Panc1 (cell line): ENCODE data around the gene WSCD2. TPM values are rescaled to one million over a fixed set of nuclear protein-coding genes. Genes with fewer than 3 reads are reported as not detected.

ENCODE experiments used
- ATAC-seq: fragments of 200-7000 bp; cut with Tn5 transposase; 2 replicates; pipeline ENCODE4 v1.9.1; 2020; ENCODE audit warnings: mild to moderate bottlenecking, moderate library complexity
- BruUV-seq: library from RNA; stranded (reverse); fragments of 400-500 nt; replicated peaks from 2 replicates; lab custom pipeline; 2021; lab: Mats Ljungman, UMichigan
- CTCF ChIA-PET: fragments of 300-600 bp; sonication (Branson Sonifier 250); formaldehyde crosslinking; loops from one replicate; lab custom pipeline; 2022; ENCODE audit warnings: antibody characterized with exemption; lab: Charles Lee
- POLR2A ChIA-PET: fragments of 300-600 bp; sonication (Branson Sonifier 250); formaldehyde crosslinking; loops from one replicate; lab custom pipeline; 2022; ENCODE audit warnings: antibody characterized with exemption; lab: Charles Lee
- DNase-seq: peaks from one replicate; pipeline ENCODE4 v3.0.0-alpha.2; 2010; ENCODE audit warnings: low read depth, low spot score
- H3K27ac ChIP-seq: 2 replicates; pipeline ENCODE4 v1.5.1; 2011; ENCODE audit warnings: mild to moderate bottlenecking, low read length, inconsistent platforms
- H3K27me3 ChIP-seq: fragments of 200-500 bp; sonication (Bioruptor generic); 2 replicates; pipeline ENCODE4 v1.6.0; 2014; ENCODE audit warnings: low read length, inconsistent platforms; ENCODE audit not compliant: control insufficient read depth, insufficient read depth
- H3K36me3 ChIP-seq: fragments of 200-500 bp; sonication (Bioruptor generic); 2 replicates; pipeline ENCODE4 v1.5.1; 2014; ENCODE audit warnings: inconsistent platforms, mild to moderate bottlenecking, low read length, moderate library complexity; ENCODE audit not compliant: control insufficient read depth, insufficient read depth
- H3K4me1 ChIP-seq: 2 replicates; pipeline ENCODE4 v1.5.1; 2011; ENCODE audit warnings: inconsistent platforms, mild to moderate bottlenecking, low read length, moderate library complexity; ENCODE audit not compliant: control insufficient read depth, insufficient read depth
- H3K4me3 ChIP-seq, 2 experiments: 2 replicates each; pipeline ENCODE4 v1.5.1; 2011 to 2012; ENCODE audit warnings: low read depth in 2 of 2, low read length in 2 of 2, mild to moderate bottlenecking in 2 of 2, inconsistent platforms in 1 of 2, moderate library complexity in 1 of 2
- H3K9me3 ChIP-seq: fragments of 200-500 bp; sonication (Bioruptor generic); 2 replicates; pipeline ENCODE4 v1.5.1; 2014; ENCODE audit warnings: low read depth, mild to moderate bottlenecking, inconsistent platforms, low read length, moderate library complexity; ENCODE audit not compliant: control insufficient read depth, insufficient read depth
- CTCF ChIP-seq: fragments of 450-650 bp; IDR thresholded peaks from 2 replicates; pipeline ENCODE4 v1.5.1; 2017; ENCODE audit warnings: mild to moderate bottlenecking
- POLR2AphosphoS5 ChIP-seq: IDR thresholded peaks from 2 replicates; pipeline ENCODE4 v1.6.1; 2012; ENCODE audit warnings: mild to moderate bottlenecking, low read depth, low read length, moderate library complexity
- REST ChIP-seq, 2 experiments: IDR thresholded peaks; 2 replicates each; pipeline ENCODE4 v1.6.1; 2011 to 2012; ENCODE audit warnings: low read depth in 2 of 2, control low read depth in 1 of 2, low read length in 1 of 2, mild to moderate bottlenecking in 1 of 2, moderate library complexity in 1 of 2; ENCODE audit not compliant: insufficient read depth in 1 of 2
- SIN3A ChIP-seq: IDR thresholded peaks from 2 replicates; pipeline ENCODE4 v1.6.1; 2012; ENCODE audit warnings: low read depth, mild to moderate bottlenecking, low read length, moderate library complexity, borderline replicate concordance; ENCODE audit not compliant: insufficient read depth
- TCF7L2 ChIP-seq: IDR thresholded peaks from 2 replicates; pipeline ENCODE4 v1.6.1; 2011; ENCODE audit warnings: mild to moderate bottlenecking, low read depth, low read length, inconsistent platforms
- in situ Hi-C: cut with HindIII; loops from 2 replicates; pipeline ENCODE4 v1.10.0; 2016; ENCODE audit warnings: low sequenced_read_pairs, low pct_unique_long_range_greater_than_20kb
- intact Hi-C: fragments of 100-400 bp; cut with micrococcal nuclease; formaldehyde crosslinking; loops from one replicate; pipeline ENCODE4 v1.10.0; 2022; ENCODE audit not compliant: unreplicated experiment
- total RNA-seq: library from RNA; stranded (reverse); gene quantifications from one replicate; pipeline ENCODE4 v1.2.1, GENCODE V29; 2021; ENCODE audit not compliant: unreplicated experiment

Gene WSCD2
- total RNA-seq, 1 experiment from 2014 or later, result 0.64 TPM

GRCh38 chr12:108176292-108176691 lies 47.2 kb downstream of the WSCD2 start:
- Histone ChIP-seq H3K36me3 (no peaks in the 10 kb centered on the region), H3K4me3 (no peak overlapping the region), H3K4me1 (no peaks in the 10 kb centered on the region), H3K27ac (no peak overlapping the region), H3K27me3 (peaks cover 3% of the 10 kb centered on the region), H3K9me3 (no peaks in the 10 kb centered on the region)
- no TSS peak for BruUV-seq
- intact Hi-C loops, result no loop called here
- CTCF ChIA-PET, result interaction anchor here (0.5 kb wide), 1 partner anchor 456 kb away, joined by 5 read pairs; no protein-coding TSS in a partner anchor
- no peak for ATAC-seq
- DNase-seq, result no peak
- TF ChIP-seq TCF7L2 (no peak), CTCF (no peak), SIN3A (no peak), REST (IDR thresholded peaks at IDR 0.05; ENCODE audit: insufficient read depth in 1 of 2, low read depth in 2 of 2, low read length in 1 of 2) (no peak), POLR2AphosphoS5 (no peak)
- POLR2A ChIA-PET, result no interaction called here
- in situ Hi-C loops, result no loop called here

- CTCF ChIA-PET, result no interaction called here
- Histone ChIP-seq H3K36me3 (no peaks in the 10 kb centered on the region), H3K27ac (no peak overlapping the region), H3K4me1 (no peaks in the 10 kb centered on the region), H3K9me3 (no peaks in the 10 kb centered on the region), H3K4me3 (no peak overlapping the region), H3K27me3 (no peaks in the 10 kb centered on the region)
- intact Hi-C loops, result no loop called here
- in situ Hi-C loops, result no loop called here
- no peak for TF ChIP-seq POLR2AphosphoS5
- TF ChIP-seq TCF7L2, result no peak
- no peak for TF ChIP-seq CTCF
- TF ChIP-seq SIN3A, result no peak
- no peak for TF ChIP-seq REST (IDR thresholded peaks at IDR 0.05; ENCODE audit: insufficient read depth in 1 of 2, low read depth in 2 of 2, low read length in 1 of 2)
- POLR2A ChIA-PET, result no interaction called here
- ATAC-seq, result no peak
- no TSS peak for BruUV-seq
- no peak for DNase-seq
Observed at GRCh38 chr12:108177131-108177530, 48.0 kb downstream of the WSCD2 start.
